GM12878 (cell line): Measurements from ENCODE around the gene MFN2. TPM values are rescaled to one million over a fixed set of nuclear protein-coding genes. Genes with fewer than 3 reads are reported as not detected.
A peak's percentile ranks its signal among the peaks of the same experiment; 100 is the strongest.

Experiments
- ASH2L ChIP-seq: fragments of 300-600, 200-600 bp; sonication (generic); IDR thresholded peaks from 2 replicates; pipeline ENCODE4 v1.6.1; 2017; ENCODE audit warnings: low read depth, mild to moderate bottlenecking, borderline replicate concordance
- BMI1 ChIP-seq: fragments of 450-650 bp; IDR thresholded peaks from 2 replicates; pipeline ENCODE4 v1.6.1; 2016; ENCODE audit warnings: mild to moderate bottlenecking, moderate library complexity, borderline replicate concordance
- CTCF ChIP-seq, 3 experiments: IDR thresholded peaks in 2 of 3; conservative IDR thresholded peaks in 1 of 3; 2 replicates each; pipeline ENCODE4 v1.5.1; 2011; ENCODE audit warnings: low read depth in 3 of 3, low read length in 3 of 3, mild to moderate bottlenecking in 3 of 3, control low read depth in 2 of 3, moderate library complexity in 2 of 3, inconsistent platforms in 1 of 3, mixed read lengths in 1 of 3; ENCODE audit not compliant: control insufficient read depth in 2 of 3, insufficient read depth in 1 of 3; ENCODE audit errors: extremely low read depth in 1 of 3
- DPF2 ChIP-seq: fragments of 450-650 bp; IDR thresholded peaks from 2 replicates; pipeline ENCODE4 v1.6.1; 2017; ENCODE audit warnings: mild to moderate bottlenecking
- IKZF2 ChIP-seq, 2 experiments: fragments of 450-650 bp; IDR thresholded peaks; 2 replicates each; pipeline ENCODE4 v1.6.1; 2017; ENCODE audit warnings: mild to moderate bottlenecking in 2 of 2, moderate library complexity in 2 of 2
- JUNB ChIP-seq: IDR thresholded peaks from 2 replicates; pipeline ENCODE4 v1.6.1; 2016; ENCODE audit warnings: antibody characterized with exemption, mild to moderate bottlenecking
- JUND ChIP-seq: IDR thresholded peaks from 2 replicates; pipeline ENCODE4 v1.6.1; 2012; ENCODE audit warnings: low read depth, mild to moderate bottlenecking, low read length, improper control_type of control experiment, moderate library complexity
- MEF2A ChIP-seq: IDR thresholded peaks from 2 replicates; pipeline ENCODE4 v1.6.1; 2011; ENCODE audit warnings: low read depth, mild to moderate bottlenecking, low read length, moderate library complexity; ENCODE audit not compliant: insufficient read depth
- NR2C2 ChIP-seq: IDR thresholded peaks from 2 replicates; pipeline ENCODE4 v1.6.1; 2011; ENCODE audit warnings: borderline replicate concordance, low read depth; ENCODE audit not compliant: control insufficient read depth, insufficient read length
- PAX8 ChIP-seq: fragments of 450-650 bp; IDR thresholded peaks from 2 replicates; pipeline ENCODE4 v1.6.1; 2017; ENCODE audit warnings: mild to moderate bottlenecking, moderate library complexity
- POLR2A ChIP-seq: IDR thresholded peaks from 2 replicates; pipeline ENCODE4 v1.6.1; 2011; ENCODE audit warnings: low read depth, mild to moderate bottlenecking, low read length
- POLR2AphosphoS5 ChIP-seq: IDR thresholded peaks from 2 replicates; pipeline ENCODE4 v1.6.1; 2011; ENCODE audit warnings: mild to moderate bottlenecking, low read length, inconsistent platforms
- PRDM15 ChIP-seq: fragments of 450-650 bp; formaldehyde crosslinking; IDR thresholded peaks from 2 replicates; pipeline ENCODE4 v1.4.0; 2020; ENCODE audit warnings: mild to moderate bottlenecking, moderate library complexity
- RAD21 ChIP-seq: IDR thresholded peaks from 2 replicates; pipeline ENCODE4 v1.6.1; 2011; ENCODE audit warnings: mild to moderate bottlenecking, low read depth, low read length, moderate library complexity; ENCODE audit not compliant: insufficient read depth
- ZBTB33 ChIP-seq: fragments of 450-650 bp; IDR thresholded peaks from 2 replicates; pipeline ENCODE4 v1.6.1; 2017; ENCODE audit warnings: mild to moderate bottlenecking
- ZZZ3 ChIP-seq: IDR thresholded peaks from 2 replicates; pipeline ENCODE4 v1.6.1; 2011; ENCODE audit warnings: low read depth; ENCODE audit not compliant: control insufficient read depth, insufficient read length
- polyA plus RNA-seq, 11 experiments: library from polyadenylated mRNA; depleted of rRNA in 4 of 11; unstranded in 6 of 11; stranded (reverse) in 5 of 11; fragments of >200 nt; fragmentation: Nextera tagmentation in 4 of 11; fragmentation: Illumina TruSeq in 1 of 11; extraction: Ambion mirVana in 4 of 11; extraction: Trizol in 1 of 11; gene quantifications; 1 replicate in 1 of 11; 2 replicates in 10 of 11; pipeline versions ENCODE4 v1.2.1 to v1.2.3, GENCODE V29; 2011 to 2016; ENCODE audit warnings: inconsistent platforms in 2 of 11, missing spikeins in 2 of 11, low read depth in 1 of 11
- total RNA-seq, 4 experiments: library from RNA; depleted of rRNA in 3 of 4; stranded (reverse); fragments of >200 nt in 3 of 4; fragmentation: Illumina TruSeq in 1 of 4; extraction: Trizol in 1 of 4; gene quantifications; 2 replicates each; pipeline versions ENCODE4 v1.2.1 to v1.2.3, GENCODE V29; 2013 to 2021
- TF ChIP-seq, protein P1 (sequence below): fragments of 450-650 bp; formaldehyde crosslinking; IDR thresholded peaks from 2 replicates; pipeline ENCODE4 v1.4.0; 2022; ENCODE audit warnings: mild to moderate bottlenecking, moderate library complexity

Gene MFN2
- total and polyA plus RNA-seq, 10 of the 15 experiments (the other 5 are each of a cell fraction or from before 2014, with no cell fraction given) = 5.3 to 64.4 (median 48.1) TPM

DNA sequence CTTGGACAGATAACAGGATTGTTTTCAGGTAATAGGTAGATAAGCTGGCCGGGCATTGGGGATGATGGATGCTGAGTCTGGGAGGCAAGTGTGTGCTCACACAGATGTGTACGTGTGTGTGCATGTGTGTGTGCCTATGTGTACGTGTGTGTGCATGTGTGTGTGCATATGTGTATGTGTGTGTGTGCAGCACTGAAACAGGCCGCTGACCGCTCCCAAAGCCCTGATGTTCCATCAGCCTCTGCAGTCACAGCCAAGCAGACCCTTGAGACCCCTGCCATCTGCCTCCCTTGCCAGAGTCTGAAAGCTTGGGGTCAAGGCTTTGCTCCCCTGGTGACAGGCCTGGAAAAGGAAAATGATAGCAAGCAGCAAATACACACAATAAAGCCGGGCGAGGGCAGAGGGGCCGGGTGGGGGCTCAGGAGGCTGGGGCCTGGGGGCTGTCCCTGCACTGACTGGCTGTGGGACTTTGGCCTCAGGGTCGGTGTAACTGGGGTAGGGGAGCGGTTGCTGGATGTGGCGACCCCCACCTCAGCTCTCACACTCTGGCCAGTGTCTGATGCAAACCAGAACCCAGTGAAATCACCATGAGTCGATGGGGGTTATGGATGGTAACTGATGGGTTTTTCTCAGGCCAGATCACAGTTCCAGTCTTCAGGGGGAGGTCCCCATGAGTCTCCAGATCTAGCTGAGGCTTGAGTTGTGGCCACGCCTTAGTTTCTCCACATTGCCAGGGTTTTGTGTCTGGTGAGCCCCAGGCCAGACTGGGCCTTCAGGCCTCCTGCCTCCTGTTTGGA lies 73.7 kb downstream of the MFN2 start (continued):
- TF ChIP-seq DPF2 (no peak), RAD21 (no peak), ASH2L (no peak), ZBTB33 (no peak), MEF2A (no peak), POLR2A (peak; percentile 50), IKZF2 (IDR thresholded peaks at IDR 0.05) (peak in 1 of 2 experiments; percentile 33; a peak in 1 of 4 replicates), JUNB (peak; percentile 39; the same call in 1 of the 2 replicates), NR2C2 (no peak), BMI1 (no peak), POLR2AphosphoS5 (0 out of 2 replicates have a peak, but pooled peaks have one; percentile 17), PAX8 (no peak), ZZZ3 (no peak), PRDM15 (CRISPR knock-in tag) (no peak), JUND (no peak), CTCF (IDR thresholded peaks at IDR 0.05 in 2 of 3, conservative IDR thresholded peaks at IDR 0.05 in 1 of 3; ENCODE audit: control insufficient read depth in 2 of 3, extremely low read depth in 1 of 3, insufficient read depth in 1 of 3, low read depth in 3 of 3, low read length in 3 of 3) (no peak)
- TF ChIP-seq, protein P1, sequence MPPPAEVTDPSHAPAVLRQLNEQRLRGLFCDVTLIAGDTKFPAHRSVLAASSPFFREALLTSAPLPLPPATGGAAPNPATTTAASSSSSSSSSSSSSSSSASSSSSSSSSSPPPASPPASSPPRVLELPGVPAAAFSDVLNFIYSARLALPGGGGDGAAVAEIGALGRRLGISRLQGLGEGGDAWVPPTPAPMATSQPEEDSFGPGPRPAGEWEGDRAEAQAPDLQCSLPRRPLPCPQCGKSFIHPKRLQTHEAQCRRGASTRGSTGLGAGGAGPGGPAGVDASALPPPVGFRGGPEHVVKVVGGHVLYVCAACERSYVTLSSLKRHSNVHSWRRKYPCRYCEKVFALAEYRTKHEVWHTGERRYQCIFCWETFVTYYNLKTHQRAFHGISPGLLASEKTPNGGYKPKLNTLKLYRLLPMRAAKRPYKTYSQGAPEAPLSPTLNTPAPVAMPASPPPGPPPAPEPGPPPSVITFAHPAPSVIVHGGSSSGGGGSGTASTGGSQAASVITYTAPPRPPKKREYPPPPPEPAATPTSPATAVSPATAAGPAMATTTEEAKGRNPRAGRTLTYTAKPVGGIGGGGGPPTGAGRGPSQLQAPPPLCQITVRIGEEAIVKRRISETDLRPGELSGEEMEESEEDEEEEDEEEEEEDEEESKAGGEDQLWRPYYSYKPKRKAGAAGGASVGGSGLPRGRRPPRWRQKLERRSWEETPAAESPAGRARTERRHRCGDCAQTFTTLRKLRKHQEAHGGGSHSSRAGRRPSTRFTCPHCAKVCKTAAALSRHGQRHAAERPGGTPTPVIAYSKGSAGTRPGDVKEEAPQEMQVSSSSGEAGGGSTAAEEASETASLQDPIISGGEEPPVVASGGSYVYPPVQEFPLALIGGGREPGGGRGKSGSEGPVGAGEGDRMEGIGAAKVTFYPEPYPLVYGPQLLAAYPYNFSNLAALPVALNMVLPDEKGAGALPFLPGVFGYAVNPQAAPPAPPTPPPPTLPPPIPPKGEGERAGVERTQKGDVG (CRISPR knock-in tag) = no peak
